GM19455 (cell line): ENCODE results near the gene TAT.
"Not testable (repeated sequence)": the region's sequence is repeated elsewhere in the genome, so short reads cannot be mapped to it uniquely, and the experiment has no call there.

Source experiments
- ATAC-seq: cut with Tn5 transposase; IDR thresholded peaks from one replicate; pipeline ENCODE4 v1.9.1; 2021; ENCODE audit not compliant: unreplicated experiment

TAT gene

GRCh38 chr16:71576971-71577370, at the start of gene TAT:
Gene TAT (minus strand): TSS chr16:71577092. CDS start chr16:71576415, 677 bp downstream.
- ATAC-seq, result no peak

GRCh38 chr16:71626018-71626857, 49.3 kb upstream of the TAT start, which contains the start of gene MARVELD3:
Gene MARVELD3 (plus strand): TSS chr16:71626184. CDS start chr16:71626230, 46 bp downstream.
- no peak for ATAC-seq

- ATAC-seq, result no peak
Observed at GRCh38 chr16:71625113-71625850, 48.4 kb upstream of the TAT start.

GRCh38 chr16:71623597-71623996, 46.7 kb upstream of the TAT start:
- no peak for ATAC-seq

- no peak for ATAC-seq
Observed at GRCh38 chr16:71622088-71622487, 45.2 kb upstream of the TAT start.

GRCh38 chr16:71618429-71618828, 41.5 kb upstream of the TAT start:
- ATAC-seq, result no peak

- not testable (repeated sequence) for ATAC-seq
Observed at GRCh38 chr16:71614956-71615355, 38.1 kb upstream of the TAT start.

- ATAC-seq, result peak; percentile 46
Observed at GRCh38 chr16:71610936-71611871, 34.3 kb upstream of the TAT start.

- ATAC-seq, result no peak
Observed at GRCh38 chr16:71610447-71610846, 33.6 kb upstream of the TAT start.

- no peak for ATAC-seq
Observed at GRCh38 chr16:71609066-71609465, 32.2 kb upstream of the TAT start.

GRCh38 chr16:71600822-71601221, 23.9 kb upstream of the TAT start:
- no peak for ATAC-seq

GRCh38 chr16:71598426-71598825, 21.5 kb upstream of the TAT start:
- ATAC-seq, result not testable (repeated sequence)

GRCh38 chr16:71595340-71595826, 18.5 kb upstream of the TAT start:
- not testable (repeated sequence) for ATAC-seq

GRCh38 chr16:71594000-71594646, 17.2 kb upstream of the TAT start:
- no peak for ATAC-seq

GRCh38 chr16:71593048-71593999, 16.4 kb upstream of the TAT start:
- ATAC-seq, result no peak

- ATAC-seq, result no peak
Observed at GRCh38 chr16:71591917-71592316, 15.0 kb upstream of the TAT start.

- ATAC-seq, result no peak
Observed at GRCh38 chr16:71590584-71590983, 13.7 kb upstream of the TAT start.

GRCh38 chr16:71590071-71590470, 13.2 kb upstream of the TAT start:
- not testable (repeated sequence) for ATAC-seq

- not testable (repeated sequence) for ATAC-seq
Observed at GRCh38 chr16:71589334-71589733, 12.4 kb upstream of the TAT start.
